Measurements from ENCODE around the gene LAMB3.

LAMB3 gene

GRCh38 chr1:209674957-209675564, 22.8 kb upstream of the LAMB3 start, which contains the start of gene G0S2 (continued):
- TF ChIP-seq HOXA7 (CRISPR knock-in tag; IDR thresholded peaks at IDR 0.05; ENCODE audit: borderline replicate concordance) (no peak), ZNF146 (tag by site-specific recombination; IDR thresholded peaks at IDR 0.05) (no peak), IKZF3 (tag by site-specific recombination; IDR thresholded peaks at IDR 0.05) (peak; percentile 63), ZNF560 (tag by site-specific recombination; IDR thresholded peaks at IDR 0.05; ENCODE audit: borderline replicate concordance) (no peak), ZNF335 (tag by site-specific recombination; conservative IDR thresholded peaks at IDR 0.05) (peak; percentile 84), ZNF239 (tag by site-specific recombination; IDR thresholded peaks at IDR 0.05) (no peak), ZNF558 (tag by site-specific recombination; IDR thresholded peaks at IDR 0.05) (no peak; the same call in 1 of the 2 replicates), KLF16 (tag by site-specific recombination; IDR thresholded peaks at IDR 0.05) (peak; percentile 68; the same call in 1 of the 2 replicates), ZNF398 (tag by site-specific recombination; IDR thresholded peaks at IDR 0.05) (peak; percentile 98), ZNF76 (tag by site-specific recombination; IDR thresholded peaks at IDR 0.05; ENCODE audit: borderline replicate concordance, low read depth) (no peak), SP7 (tag by site-specific recombination; IDR thresholded peaks at IDR 0.05) (peak; percentile 94), ZFHX2 (tag by site-specific recombination; conservative IDR thresholded peaks at IDR 0.05) (peak; percentile 99), ZNF214 (tag by site-specific recombination; IDR thresholded peaks at IDR 0.05; ENCODE audit: borderline replicate concordance) (no peak), CTCF (tag by site-specific recombination; IDR thresholded peaks at IDR 0.05) (no peak), ZNF473 (tag by site-specific recombination; IDR thresholded peaks at IDR 0.05) (no peak), ZNF404 (tag by site-specific recombination; IDR thresholded peaks at IDR 0.05) (no peak), WT1 (tag by site-specific recombination; IDR thresholded peaks at IDR 0.05) (peak; percentile 35), ZBTB48 (tag by site-specific recombination; IDR thresholded peaks at IDR 0.05) (peak; percentile 46; the same call in 1 of the 2 replicates), FEZF1 (tag by site-specific recombination; IDR thresholded peaks at IDR 0.05) (peak; percentile 74), ZNF174 (tag by site-specific recombination; IDR thresholded peaks at IDR 0.05) (no peak), ZNF639 (tag by site-specific recombination; IDR thresholded peaks at IDR 0.05) (no peak), ZNF138 (tag by site-specific recombination; IDR thresholded peaks at IDR 0.05; ENCODE audit: borderline replicate concordance) (no peak), ZNF350 (tag by site-specific recombination; IDR thresholded peaks at IDR 0.05) (no peak)
- TF ChIP-seq, protein P1, sequence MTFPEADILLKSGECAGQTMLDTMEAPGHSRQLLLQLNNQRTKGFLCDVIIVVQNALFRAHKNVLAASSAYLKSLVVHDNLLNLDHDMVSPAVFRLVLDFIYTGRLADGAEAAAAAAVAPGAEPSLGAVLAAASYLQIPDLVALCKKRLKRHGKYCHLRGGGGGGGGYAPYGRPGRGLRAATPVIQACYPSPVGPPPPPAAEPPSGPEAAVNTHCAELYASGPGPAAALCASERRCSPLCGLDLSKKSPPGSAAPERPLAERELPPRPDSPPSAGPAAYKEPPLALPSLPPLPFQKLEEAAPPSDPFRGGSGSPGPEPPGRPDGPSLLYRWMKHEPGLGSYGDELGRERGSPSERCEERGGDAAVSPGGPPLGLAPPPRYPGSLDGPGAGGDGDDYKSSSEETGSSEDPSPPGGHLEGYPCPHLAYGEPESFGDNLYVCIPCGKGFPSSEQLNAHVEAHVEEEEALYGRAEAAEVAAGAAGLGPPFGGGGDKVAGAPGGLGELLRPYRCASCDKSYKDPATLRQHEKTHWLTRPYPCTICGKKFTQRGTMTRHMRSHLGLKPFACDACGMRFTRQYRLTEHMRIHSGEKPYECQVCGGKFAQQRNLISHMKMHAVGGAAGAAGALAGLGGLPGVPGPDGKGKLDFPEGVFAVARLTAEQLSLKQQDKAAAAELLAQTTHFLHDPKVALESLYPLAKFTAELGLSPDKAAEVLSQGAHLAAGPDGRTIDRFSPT (tag by site-specific recombination; IDR thresholded peaks at IDR 0.05): peak; percentile 53; the same call in 1 of the 2 replicates
- TF ChIP-seq, protein P2, sequence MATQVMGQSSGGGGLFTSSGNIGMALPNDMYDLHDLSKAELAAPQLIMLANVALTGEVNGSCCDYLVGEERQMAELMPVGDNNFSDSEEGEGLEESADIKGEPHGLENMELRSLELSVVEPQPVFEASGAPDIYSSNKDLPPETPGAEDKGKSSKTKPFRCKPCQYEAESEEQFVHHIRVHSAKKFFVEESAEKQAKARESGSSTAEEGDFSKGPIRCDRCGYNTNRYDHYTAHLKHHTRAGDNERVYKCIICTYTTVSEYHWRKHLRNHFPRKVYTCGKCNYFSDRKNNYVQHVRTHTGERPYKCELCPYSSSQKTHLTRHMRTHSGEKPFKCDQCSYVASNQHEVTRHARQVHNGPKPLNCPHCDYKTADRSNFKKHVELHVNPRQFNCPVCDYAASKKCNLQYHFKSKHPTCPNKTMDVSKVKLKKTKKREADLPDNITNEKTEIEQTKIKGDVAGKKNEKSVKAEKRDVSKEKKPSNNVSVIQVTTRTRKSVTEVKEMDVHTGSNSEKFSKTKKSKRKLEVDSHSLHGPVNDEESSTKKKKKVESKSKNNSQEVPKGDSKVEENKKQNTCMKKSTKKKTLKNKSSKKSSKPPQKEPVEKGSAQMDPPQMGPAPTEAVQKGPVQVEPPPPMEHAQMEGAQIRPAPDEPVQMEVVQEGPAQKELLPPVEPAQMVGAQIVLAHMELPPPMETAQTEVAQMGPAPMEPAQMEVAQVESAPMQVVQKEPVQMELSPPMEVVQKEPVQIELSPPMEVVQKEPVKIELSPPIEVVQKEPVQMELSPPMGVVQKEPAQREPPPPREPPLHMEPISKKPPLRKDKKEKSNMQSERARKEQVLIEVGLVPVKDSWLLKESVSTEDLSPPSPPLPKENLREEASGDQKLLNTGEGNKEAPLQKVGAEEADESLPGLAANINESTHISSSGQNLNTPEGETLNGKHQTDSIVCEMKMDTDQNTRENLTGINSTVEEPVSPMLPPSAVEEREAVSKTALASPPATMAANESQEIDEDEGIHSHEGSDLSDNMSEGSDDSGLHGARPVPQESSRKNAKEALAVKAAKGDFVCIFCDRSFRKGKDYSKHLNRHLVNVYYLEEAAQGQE (tag by site-specific recombination; IDR thresholded peaks at IDR 0.05): no peak
- TF ChIP-seq, protein P3, sequence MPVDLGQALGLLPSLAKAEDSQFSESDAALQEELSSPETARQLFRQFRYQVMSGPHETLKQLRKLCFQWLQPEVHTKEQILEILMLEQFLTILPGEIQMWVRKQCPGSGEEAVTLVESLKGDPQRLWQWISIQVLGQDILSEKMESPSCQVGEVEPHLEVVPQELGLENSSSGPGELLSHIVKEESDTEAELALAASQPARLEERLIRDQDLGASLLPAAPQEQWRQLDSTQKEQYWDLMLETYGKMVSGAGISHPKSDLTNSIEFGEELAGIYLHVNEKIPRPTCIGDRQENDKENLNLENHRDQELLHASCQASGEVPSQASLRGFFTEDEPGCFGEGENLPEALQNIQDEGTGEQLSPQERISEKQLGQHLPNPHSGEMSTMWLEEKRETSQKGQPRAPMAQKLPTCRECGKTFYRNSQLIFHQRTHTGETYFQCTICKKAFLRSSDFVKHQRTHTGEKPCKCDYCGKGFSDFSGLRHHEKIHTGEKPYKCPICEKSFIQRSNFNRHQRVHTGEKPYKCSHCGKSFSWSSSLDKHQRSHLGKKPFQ (tag by site-specific recombination; IDR thresholded peaks at IDR 0.05): 0 out of 2 replicates have a peak, but pooled peaks have one; percentile 15

Data from HEK293 (cell line).